ENCODE measurements around the gene GALNT7. TPM values are rescaled to one million over a fixed set of nuclear protein-coding genes. Genes with fewer than 3 reads are reported as not detected.
"Not testable (repeated sequence)": the region's sequence is repeated elsewhere in the genome, so short reads cannot be mapped to it uniquely, and the experiment has no call there.

GALNT7 gene
- total RNA-seq, 1 experiment from 2014 or later: 15.4 TPM

DNA sequence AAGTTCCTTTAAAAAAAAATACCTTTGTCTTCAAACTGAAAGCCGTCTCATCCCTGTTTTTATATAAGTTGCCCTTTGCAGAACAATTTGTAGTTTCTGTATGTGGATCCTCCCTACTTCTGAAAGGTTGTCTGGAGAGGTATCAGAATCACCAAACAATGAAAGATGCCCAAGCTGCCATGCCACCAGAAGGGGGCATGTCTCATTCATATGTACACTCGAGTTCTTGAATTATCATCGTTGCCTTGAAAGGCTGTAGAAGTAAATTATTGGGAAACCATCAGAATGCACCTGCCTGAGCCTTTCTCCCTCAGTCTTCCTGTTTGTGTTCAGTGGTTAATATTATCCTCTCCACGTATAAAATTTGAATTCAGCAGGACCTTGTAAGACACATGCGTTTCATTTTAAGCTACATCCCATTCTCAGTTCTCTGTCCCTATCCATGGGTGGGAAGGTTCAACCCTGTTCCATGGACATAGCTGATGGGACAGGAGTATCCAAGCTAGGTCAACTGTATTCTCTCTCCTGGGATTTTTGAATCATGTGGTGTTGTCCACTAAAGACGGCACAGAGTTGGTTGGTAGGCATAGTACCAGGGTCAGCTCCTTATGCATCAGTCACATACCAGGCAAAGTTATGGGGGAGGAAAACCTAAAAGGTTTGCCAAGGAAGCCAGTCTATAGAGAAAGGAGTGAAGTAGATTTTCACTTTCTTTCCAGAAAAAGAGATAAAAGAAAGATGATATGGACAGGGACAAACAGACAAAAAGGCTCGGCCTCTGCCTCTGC lies 24.0 kb downstream of the GALNT7 start:
- DNase-seq (ENCODE audit: low spot score): no peak

DNA sequence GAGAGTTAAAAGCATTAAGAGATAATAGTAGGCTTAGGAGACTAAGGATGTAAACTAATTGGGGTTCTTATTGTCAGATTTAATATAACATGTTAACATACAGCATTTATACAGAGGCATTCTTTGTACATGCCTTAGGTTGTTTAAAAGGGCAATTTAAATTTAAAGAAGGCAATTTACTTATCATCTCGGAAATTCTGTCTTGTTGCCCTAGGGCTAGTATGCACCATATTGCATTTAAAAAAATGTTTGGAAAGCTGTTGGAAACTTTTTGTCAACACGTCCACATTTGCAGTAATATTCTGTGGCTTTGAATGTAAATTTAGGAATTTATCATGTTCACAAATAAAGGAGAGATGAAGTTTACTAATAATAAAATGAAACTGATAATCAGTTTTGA lies 25.5 kb downstream of the GALNT7 start:
- DNase-seq (ENCODE audit: low spot score): no peak

GRCh38 chr4:173195109-173195508 lies 26.5 kb downstream of the GALNT7 start:
- no peak for DNase-seq (ENCODE audit: low spot score)

DNA sequence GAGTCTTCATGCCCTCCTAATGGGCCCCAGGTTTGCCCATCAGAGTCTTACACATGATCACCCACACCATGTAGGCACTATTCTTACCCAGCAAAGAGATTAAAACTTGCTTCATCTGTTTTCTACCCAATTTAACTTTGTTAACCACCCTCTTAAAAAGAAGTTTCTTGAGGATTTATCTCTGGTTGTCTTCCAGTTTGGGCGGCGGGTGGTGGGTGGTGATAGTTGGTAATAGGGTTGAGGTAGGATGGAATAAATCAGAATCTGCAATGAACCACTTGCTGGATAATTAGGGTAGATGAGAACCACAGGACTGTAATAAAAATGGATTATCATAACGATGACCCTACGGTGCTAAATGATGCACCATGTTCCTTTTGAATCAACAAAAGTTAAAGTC lies 30.9 kb downstream of the GALNT7 start:
- no peak for DNase-seq (ENCODE audit: low spot score)

- no peak for DNase-seq (ENCODE audit: low spot score)
Measured at GRCh38 chr4:173200103-173200884, 31.7 kb downstream of the GALNT7 start.

GRCh38 chr4:173202395-173202794 lies 33.8 kb downstream of the GALNT7 start:
- no peak for DNase-seq (ENCODE audit: low spot score)

DNA sequence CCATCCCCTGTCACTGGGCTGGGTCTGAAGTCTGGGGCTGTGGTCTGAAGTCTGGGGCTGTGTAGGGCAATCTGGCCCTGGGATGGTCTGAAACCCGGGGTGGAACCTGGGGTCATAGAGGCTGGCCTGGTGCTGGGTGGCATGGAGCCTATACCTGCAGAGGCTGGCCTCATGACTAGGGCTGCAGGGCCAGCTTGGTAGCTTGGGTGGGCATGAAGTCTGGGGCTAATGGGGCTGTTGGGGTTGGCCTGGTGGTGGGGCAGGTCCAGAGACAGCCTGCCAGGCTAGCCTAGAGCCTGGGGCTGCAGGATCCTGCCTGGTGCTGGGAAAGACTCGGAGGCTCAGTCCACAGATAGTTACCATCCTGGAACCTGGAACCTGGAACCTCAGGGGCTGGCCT lies 37.0 kb downstream of the GALNT7 start:
- DNase-seq (ENCODE audit: low spot score): no peak

GRCh38 chr4:173208420-173208819 lies 39.8 kb downstream of the GALNT7 start:
- no peak for DNase-seq (ENCODE audit: low spot score)

- no peak for DNase-seq (ENCODE audit: low spot score)
Measured at GRCh38 chr4:173211222-173211621, 42.6 kb downstream of the GALNT7 start.

- DNase-seq (ENCODE audit: low spot score): peak; percentile 52
Measured at GRCh38 chr4:173211838-173212237, 43.2 kb downstream of the GALNT7 start.

GRCh38 chr4:173212379-173212778 lies 43.8 kb downstream of the GALNT7 start:
- DNase-seq (ENCODE audit: low spot score): no peak

- no peak for DNase-seq (ENCODE audit: low spot score)
Measured at GRCh38 chr4:173213296-173213695, 44.7 kb downstream of the GALNT7 start.

GRCh38 chr4:173214231-173214630 lies 45.6 kb downstream of the GALNT7 start:
- DNase-seq (ENCODE audit: low spot score): no peak

- no peak for DNase-seq (ENCODE audit: low spot score)
Measured at GRCh38 chr4:173214661-173215060, 46.0 kb downstream of the GALNT7 start.

- no peak for DNase-seq (ENCODE audit: low spot score)
Measured at GRCh38 chr4:173217075-173217474, 48.5 kb downstream of the GALNT7 start.

DNA sequence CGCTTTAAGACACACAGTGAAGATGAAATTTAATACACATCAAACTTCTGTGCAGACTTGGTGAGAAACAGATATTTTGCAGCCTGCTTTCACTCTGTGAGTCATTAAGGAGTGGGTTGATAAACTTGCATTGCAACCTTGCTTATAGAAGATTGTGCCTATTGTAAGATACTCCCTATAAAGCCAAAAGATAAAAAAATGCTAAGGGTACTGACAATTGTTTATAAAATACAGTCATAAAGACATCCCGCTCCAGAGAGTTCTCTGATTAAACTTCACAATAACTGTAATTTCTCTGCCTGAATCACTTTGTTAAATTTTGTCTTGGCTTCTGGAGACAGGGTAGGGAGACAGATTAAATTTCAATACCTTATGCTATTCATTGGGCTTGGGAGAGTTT lies 49.1 kb downstream of the GALNT7 start:
- DNase-seq (ENCODE audit: low spot score): no peak

- no peak for DNase-seq (ENCODE audit: low spot score)
Measured at GRCh38 chr4:173218411-173219125, 50.0 kb downstream of the GALNT7 start.

- DNase-seq (ENCODE audit: low spot score): not testable (repeated sequence)
Measured at GRCh38 chr4:173219126-173219437, 50.5 kb downstream of the GALNT7 start.

GRCh38 chr4:173223743-173224142 lies 55.1 kb downstream of the GALNT7 start:
- no peak for DNase-seq (ENCODE audit: low spot score)

- DNase-seq (ENCODE audit: low spot score): no peak
Measured at GRCh38 chr4:173226401-173226888, 57.8 kb downstream of the GALNT7 start.

- no peak for DNase-seq (ENCODE audit: low spot score)
Measured at GRCh38 chr4:173227756-173228155, 59.1 kb downstream of the GALNT7 start.

DNA sequence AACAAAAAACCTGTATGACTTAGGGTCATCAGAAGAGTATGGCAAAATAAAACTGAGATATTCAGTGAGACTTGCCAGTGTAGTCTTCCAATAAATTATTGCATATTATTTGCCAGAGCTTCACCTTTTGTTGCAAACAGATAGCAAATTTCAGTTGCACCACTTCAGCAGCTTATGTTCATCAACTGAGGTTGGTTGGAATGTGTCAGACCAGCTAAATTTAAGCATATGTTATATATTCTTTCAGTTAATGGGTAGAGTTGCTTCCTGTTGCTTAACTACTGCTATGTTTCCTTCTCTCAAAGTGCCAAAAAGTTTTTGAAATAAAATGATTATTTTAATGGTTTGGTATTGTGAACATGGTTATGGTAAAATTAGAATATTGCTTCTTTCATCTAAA lies 61.5 kb downstream of the GALNT7 start:
- no peak for DNase-seq (ENCODE audit: low spot score)

All from HT-29 (cell line).